Fibroblast of pulmonary artery (primary cell): ENCODE measurements around the gene UGT1A10.
"Not testable (repeated sequence)": the region's sequence is repeated elsewhere in the genome, so short reads cannot be mapped to it uniquely, and the experiment has no call there.

Experiments used
- DNase-seq: peaks from one replicate; pipeline ENCODE4 v3.0.0-alpha.2; 2010; ENCODE audit warnings: low read depth
- H3K4me3 ChIP-seq: replicated peaks from 2 replicates; pipeline ENCODE4 v1.5.1; 2011; ENCODE audit warnings: low read depth, mild to moderate bottlenecking, control low read depth, low read length, moderate library complexity
- TF ChIP-seq, protein P1 (sequence below): IDR thresholded peaks from 2 replicates; pipeline ENCODE4 v1.5.1; 2011; ENCODE audit warnings: mild to moderate bottlenecking, control low read depth, low read length, inconsistent platforms; ENCODE audit errors: missing control alignments

Gene UGT1A10

DNA sequence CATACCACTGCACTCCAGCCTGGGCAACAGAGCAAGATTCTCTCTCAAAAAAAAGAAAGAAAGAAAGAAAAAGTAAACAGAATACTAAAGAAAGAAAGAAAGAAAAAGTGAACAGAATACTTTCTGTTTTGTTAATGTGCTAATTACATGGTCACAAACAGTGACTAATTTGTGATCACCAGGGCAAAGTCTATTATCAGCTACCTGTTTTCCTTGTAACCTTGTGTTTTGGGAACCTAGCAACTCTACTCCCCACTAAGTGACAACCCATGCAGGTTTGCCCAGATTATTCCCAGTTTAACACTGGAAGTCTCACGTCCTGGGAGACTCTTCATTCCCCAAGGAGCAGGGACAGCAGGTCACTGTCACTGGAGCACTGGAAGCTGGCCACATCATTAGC lies 18.8 kb downstream of the UGT1A10 start:
- TF ChIP-seq, protein P1, sequence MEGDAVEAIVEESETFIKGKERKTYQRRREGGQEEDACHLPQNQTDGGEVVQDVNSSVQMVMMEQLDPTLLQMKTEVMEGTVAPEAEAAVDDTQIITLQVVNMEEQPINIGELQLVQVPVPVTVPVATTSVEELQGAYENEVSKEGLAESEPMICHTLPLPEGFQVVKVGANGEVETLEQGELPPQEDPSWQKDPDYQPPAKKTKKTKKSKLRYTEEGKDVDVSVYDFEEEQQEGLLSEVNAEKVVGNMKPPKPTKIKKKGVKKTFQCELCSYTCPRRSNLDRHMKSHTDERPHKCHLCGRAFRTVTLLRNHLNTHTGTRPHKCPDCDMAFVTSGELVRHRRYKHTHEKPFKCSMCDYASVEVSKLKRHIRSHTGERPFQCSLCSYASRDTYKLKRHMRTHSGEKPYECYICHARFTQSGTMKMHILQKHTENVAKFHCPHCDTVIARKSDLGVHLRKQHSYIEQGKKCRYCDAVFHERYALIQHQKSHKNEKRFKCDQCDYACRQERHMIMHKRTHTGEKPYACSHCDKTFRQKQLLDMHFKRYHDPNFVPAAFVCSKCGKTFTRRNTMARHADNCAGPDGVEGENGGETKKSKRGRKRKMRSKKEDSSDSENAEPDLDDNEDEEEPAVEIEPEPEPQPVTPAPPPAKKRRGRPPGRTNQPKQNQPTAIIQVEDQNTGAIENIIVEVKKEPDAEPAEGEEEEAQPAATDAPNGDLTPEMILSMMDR, result no peak
- H3K4me3 ChIP-seq, result no peak overlapping the region
- DNase-seq, result no peak

DNA sequence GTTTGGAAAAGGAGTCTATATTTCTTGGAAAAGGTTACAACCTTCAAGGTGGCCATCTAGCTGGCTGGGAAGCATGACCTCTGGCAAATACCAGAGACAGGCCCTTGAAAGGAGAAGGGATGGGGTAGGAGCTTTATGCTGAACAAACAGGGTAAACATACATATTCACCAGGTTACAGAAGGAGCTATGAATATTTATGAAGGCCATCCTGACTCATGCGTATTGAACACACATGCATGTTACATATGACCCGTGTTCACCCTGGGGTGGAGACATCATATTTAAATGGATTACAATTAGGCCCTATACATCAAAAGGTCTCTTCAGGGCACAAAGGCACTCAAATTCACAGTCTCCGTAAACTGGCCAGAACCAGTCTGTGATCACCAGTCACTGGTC lies 19.7 kb downstream of the UGT1A10 start:
- DNase-seq, H3K4me3 ChIP-seq: not testable (repeated sequence)

DNA sequence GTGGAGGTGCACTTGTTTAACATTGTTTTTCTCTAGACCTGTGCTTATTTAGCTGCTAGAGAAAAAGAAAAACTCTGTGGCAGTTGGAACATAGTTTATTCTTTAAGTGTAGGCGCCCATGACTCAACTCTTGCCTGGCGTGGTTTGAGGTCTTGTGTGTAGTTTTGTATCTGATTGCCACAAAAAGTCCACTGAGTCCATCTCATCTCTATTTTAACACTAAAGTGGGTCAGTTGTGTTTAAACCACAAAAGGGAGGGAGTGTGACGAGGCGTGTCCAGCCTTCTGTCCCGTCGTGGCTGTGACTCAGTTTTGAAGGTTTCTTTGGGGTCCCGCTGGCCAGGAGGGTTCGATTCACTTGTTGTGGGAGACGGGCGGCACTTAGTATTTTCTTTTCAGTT lies 20.2 kb downstream of the UGT1A10 start:
- TF ChIP-seq, protein P1, result no peak
- H3K4me3 ChIP-seq, result no peak overlapping the region
- DNase-seq, result no peak

DNA sequence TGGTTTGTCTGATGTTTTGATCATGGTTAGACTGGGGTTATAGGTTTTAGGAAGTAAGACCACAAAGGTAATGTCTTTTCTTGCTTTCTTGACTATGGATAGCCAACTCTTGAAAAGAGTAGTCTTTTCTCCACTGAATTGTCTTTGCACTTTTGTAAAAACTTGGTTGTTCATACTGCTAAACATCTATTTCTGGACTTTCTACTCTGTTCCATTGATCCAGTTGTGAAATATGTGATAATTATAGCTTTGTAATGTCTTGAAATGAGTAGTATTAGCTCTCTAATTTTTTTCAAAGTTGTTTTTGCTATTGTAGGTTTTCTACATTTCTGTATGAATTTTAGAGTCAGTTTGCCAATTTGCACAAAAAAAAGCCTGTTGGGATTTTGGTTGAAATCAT lies 22.4 kb downstream of the UGT1A10 start:
- TF ChIP-seq, protein P1, result no peak
- no peak overlapping the region for H3K4me3 ChIP-seq

GRCh38 chr2:233663911-233664310 lies 27.7 kb downstream of the UGT1A10 start:
- DNase-seq, result no peak
- no peak overlapping the region for H3K4me3 ChIP-seq
- TF ChIP-seq, protein P1, result no peak

More for the DNA sequence above, 22.4 kb downstream of the UGT1A10 start:
- no peak for DNase-seq

DNA sequence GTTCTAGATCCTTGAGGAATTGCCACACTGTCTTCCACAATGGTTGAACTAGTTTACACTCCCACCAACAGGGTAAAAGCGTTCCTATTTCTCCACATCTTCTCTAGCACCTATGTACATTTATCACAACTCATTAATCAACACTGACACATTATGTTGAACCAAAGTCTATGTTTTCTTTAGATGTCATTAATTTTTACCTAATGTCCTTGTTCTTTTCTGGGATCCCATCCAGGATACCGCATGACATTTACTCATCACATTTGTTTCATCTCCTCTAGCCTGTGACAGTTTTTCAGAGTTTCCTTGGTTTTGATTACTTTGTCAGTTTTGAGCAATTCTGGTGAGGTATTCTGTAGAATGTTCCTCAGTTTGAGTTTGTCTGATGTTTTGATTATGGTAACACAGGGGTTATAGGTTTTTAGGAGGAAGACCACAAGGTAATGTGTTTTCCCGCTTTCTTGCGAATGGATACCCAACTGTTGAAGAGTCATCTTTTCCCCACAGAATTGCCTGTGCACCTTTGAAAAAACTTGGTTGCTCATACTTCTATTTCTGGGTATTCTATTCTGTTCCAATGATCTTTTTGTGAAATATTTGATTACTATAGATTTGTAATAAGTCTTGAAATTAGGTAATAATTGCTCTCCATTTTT lies 32.5 kb downstream of the UGT1A10 start:
- no peak for DNase-seq
- TF ChIP-seq, protein P1, result no peak
- no peak overlapping the region for H3K4me3 ChIP-seq

- TF ChIP-seq, protein P1, result no peak
- DNase-seq, result no peak
- H3K4me3 ChIP-seq, result no peak within 1 kb of the TSS
Measured at GRCh38 chr2:233671290-233672161, 35.3 kb downstream of the UGT1A10 start, which contains the start of gene UGT1A9. Gene UGT1A9 (plus strand): TSS chr2:233671898. CDS start chr2:233671935, 37 bp downstream.
